ENCODE data around the gene EVI5. TPM values are rescaled to one million over a fixed set of nuclear protein-coding genes. Genes with fewer than 3 reads are reported as not detected.
A peak's percentile ranks its signal among the peaks of the same experiment; 100 is the strongest.
"Not testable (repeated sequence)": the region's sequence is repeated elsewhere in the genome, so short reads cannot be mapped to it uniquely, and the experiment has no call there.

The EVI5 gene
- total RNA-seq, 1 donor from 2014 or later, result 9.6 TPM

DNA sequence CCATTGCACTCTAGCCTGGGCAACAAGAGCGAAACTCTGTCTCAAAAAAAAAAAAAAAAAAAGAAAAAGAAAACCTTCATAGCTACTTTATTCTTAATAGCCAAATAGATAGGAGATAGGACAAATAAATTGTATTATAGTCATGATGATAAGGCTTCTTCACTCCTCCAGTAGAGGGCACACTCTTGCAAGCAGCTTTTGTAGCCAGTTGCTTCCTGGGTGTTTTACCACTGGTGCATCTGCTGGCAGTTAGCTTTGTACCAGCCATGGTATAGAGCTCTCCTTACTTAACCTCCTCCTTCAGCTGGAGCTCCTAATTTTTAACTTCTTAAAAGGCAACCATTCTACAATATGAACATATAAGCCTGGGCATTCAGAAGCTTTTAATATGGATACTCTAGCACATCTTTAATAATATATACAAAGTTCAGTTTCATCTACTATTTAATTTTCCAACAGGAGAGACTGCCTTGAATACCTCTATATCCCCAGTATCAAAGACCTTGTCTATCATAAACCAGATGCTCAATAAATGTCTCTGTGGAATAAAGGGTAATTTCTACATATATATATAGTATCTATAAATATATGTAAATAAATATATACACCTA lies 35.8 kb downstream of the EVI5 start:
- DNase-seq (ENCODE audit: low read depth), result no peak
- H3K4me3 ChIP-seq (ENCODE audit: low read depth, low read length), result no peak overlapping the region
- TF ChIP-seq, protein P1, sequence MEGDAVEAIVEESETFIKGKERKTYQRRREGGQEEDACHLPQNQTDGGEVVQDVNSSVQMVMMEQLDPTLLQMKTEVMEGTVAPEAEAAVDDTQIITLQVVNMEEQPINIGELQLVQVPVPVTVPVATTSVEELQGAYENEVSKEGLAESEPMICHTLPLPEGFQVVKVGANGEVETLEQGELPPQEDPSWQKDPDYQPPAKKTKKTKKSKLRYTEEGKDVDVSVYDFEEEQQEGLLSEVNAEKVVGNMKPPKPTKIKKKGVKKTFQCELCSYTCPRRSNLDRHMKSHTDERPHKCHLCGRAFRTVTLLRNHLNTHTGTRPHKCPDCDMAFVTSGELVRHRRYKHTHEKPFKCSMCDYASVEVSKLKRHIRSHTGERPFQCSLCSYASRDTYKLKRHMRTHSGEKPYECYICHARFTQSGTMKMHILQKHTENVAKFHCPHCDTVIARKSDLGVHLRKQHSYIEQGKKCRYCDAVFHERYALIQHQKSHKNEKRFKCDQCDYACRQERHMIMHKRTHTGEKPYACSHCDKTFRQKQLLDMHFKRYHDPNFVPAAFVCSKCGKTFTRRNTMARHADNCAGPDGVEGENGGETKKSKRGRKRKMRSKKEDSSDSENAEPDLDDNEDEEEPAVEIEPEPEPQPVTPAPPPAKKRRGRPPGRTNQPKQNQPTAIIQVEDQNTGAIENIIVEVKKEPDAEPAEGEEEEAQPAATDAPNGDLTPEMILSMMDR (conservative IDR thresholded peaks at IDR 0.05; ENCODE audit: low read depth, low read length), result peak; percentile 89

DNA sequence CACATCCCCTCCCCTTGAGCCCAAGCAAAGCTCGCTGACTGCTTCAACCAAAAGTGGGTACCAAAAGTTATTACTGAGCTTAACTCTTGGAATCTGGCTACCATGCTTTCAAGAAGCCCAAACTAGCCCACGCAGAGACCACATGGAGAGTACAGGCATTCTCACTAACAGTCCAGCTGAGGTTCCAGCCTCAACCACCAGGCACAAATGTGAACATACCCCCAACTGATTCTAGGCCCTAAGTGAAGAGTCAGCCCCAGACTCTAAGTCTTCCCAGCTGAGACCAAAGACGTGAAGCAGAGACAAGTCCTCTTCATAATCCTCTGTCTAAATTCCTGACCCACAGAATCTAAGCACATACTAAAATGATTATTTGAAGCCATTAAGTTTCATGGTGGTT lies 36.8 kb downstream of the EVI5 start:
- H3K4me3 ChIP-seq (ENCODE audit: low read depth, low read length), result no peak overlapping the region
- TF ChIP-seq, protein P1 (conservative IDR thresholded peaks at IDR 0.05; ENCODE audit: low read depth, low read length), result no peak
- DNase-seq (ENCODE audit: low read depth), result no peak

DNA sequence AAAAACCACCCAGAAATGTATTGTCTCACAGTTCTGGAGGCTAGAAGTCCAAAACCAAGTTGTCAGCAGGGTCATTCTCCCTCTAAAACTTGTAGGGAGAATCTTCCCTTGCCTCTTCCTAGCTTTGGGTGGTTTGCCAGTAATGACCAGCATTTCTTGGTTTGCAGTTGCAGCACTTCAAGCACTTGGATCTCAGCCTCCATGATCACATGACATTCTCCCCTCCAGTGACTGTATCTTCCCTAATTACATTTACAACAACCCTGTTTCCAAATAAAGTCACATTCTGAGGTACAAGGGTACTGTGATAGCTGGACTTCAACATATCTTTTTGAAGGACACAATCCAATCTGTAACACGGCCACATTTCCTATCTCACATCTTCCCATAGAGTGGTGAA lies 37.2 kb downstream of the EVI5 start:
- no peak overlapping the region for H3K4me3 ChIP-seq (ENCODE audit: low read depth, low read length)
- DNase-seq (ENCODE audit: low read depth), result no peak
- TF ChIP-seq, protein P1 (conservative IDR thresholded peaks at IDR 0.05; ENCODE audit: low read depth, low read length), result no peak

DNA sequence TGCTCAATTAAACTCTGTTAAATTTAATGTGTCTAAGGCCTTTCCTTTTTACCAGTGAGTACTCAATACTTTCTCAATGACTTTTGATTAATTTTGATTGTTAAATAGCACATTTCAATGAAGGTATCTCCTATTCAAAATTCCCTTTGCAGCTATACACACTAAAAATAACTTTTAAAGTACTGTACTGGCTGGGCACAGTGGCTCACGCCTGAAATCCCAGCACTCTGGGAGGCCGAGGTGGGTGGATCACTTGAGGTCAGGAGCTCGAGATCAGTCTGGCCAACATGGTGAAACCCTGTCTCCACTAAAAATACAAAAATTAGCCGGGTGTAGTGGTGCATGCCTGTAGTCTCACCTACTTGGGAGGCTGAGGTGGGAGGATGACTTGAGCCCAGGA lies 38.7 kb downstream of the EVI5 start:
- not testable (repeated sequence) for DNase-seq (ENCODE audit: low read depth); H3K4me3 ChIP-seq (ENCODE audit: low read depth, low read length)

DNA sequence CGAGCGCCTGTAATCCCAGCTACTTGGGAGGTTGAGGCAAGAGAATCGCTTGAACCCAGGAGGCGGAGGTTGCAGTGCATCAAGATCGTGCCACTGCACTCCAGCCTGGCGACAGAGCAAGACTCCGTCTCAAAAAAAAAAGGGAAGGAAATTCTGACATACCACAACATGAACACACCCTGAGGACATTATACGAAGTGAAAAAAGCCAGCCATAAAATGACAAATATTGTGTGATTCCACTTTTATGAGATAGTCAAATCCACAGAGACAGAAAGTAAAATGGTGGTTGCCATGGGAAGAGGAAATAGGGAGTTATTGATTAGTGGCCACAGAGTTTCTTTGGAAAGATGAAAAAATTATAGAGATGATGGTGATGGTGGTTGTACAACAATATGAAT lies 41.7 kb downstream of the EVI5 start:
- TF ChIP-seq, protein P1 (conservative IDR thresholded peaks at IDR 0.05; ENCODE audit: low read depth, low read length), result no peak
- no peak for DNase-seq (ENCODE audit: low read depth)
- H3K4me3 ChIP-seq (ENCODE audit: low read depth, low read length), result no peak overlapping the region

DNA sequence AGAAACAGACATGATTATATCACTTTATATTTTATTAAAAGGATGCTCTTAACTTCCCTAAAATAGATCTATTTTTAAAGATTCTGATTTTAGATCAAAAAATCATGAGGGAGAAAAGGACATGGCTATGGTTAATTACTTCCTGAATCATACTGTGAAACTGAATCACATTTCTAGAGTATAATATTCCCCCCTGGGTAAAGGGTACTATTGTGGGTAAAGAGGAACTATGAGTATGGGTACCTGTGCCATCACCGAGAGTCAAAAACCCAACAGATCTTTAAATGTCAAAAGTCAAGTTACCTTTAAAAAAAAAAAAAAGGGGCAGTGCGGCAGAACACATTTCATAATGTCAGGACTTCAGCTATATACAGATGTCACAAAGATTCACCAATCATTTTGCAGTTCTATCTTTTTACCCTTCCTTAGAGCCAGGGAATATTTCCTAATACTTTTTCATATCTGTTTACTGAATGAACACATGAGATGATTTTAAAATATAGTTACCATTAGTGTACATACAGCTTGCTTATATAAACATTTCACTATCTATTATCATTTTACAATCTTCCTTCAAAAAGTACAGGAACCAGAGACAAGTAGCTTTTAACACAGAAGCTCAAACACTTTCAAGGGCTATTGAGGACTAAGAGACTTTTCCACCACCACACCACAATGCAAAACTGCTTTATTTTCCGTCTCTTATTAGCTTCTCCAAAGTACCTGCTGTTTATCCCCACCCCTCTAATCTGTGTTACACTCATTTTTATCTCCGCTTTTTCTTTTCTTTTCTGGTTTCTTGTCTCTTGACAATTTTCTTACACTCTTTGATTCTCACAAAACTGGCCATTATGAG lies 45.0 kb downstream of the EVI5 start:
- TF ChIP-seq, protein P1 (conservative IDR thresholded peaks at IDR 0.05; ENCODE audit: low read depth, low read length), result no peak
- no peak for DNase-seq (ENCODE audit: low read depth)
- no peak overlapping the region for H3K4me3 ChIP-seq (ENCODE audit: low read depth, low read length)

DNA sequence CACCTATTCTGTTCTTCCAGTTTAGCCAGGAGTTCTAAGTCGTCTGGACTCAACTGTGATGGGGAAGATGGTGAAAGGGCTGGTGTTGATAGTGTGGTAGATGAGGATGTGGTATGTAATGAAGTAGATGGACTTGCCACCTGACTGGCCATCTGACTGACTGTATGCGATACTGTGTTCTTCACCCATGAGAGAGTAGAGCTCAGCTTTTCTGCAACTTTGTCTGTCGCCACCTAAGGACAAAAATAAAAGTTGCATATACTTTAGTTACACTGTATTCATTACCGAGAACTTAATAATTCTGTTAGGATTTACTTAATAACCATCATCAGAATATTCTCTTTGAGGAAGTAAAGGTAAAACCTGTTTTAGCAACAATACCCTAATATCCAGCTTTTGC lies 48.5 kb downstream of the EVI5 start:
- TF ChIP-seq, protein P1 (conservative IDR thresholded peaks at IDR 0.05; ENCODE audit: low read depth, low read length), result peak; percentile 46
- DNase-seq (ENCODE audit: low read depth), result no peak
- H3K4me3 ChIP-seq (ENCODE audit: low read depth, low read length), result no peak overlapping the region
